SJCRH30 (cell line): ENCODE results near the gene ADAMTSL2. TPM values are rescaled to one million over a fixed set of nuclear protein-coding genes. Genes with fewer than 3 reads are reported as not detected.
A peak's percentile ranks its signal among the peaks of the same experiment; 100 is the strongest.

ENCODE experiments used
- DNase-seq, 2 experiments: peaks; one replicate each; pipeline ENCODE4 v3.0.0-alpha.2; 2015 to 2020
- H3K27ac ChIP-seq: fragments of 250-450 bp; sonication (Bioruptor Pico); 2 replicates; pipeline ENCODE4 v1.5.1; 2020; ENCODE audit warnings: mild to moderate bottlenecking, moderate library complexity
- H3K27me3 ChIP-seq: fragments of 250-450 bp; sonication (Bioruptor Pico); 2 replicates; pipeline ENCODE4 v1.5.1; 2020; ENCODE audit warnings: mild to moderate bottlenecking, moderate library complexity
- H3K36me3 ChIP-seq: fragments of 250-450 bp; sonication (Bioruptor Pico); 2 replicates; pipeline ENCODE4 v1.5.1; 2020; ENCODE audit warnings: mild to moderate bottlenecking, moderate library complexity
- H3K4me1 ChIP-seq: fragments of 250-450 bp; sonication (Bioruptor Pico); 2 replicates; pipeline ENCODE4 v1.5.1; 2020; ENCODE audit warnings: mild to moderate bottlenecking, moderate library complexity
- H3K4me3 ChIP-seq: fragments of 250-450 bp; sonication (Bioruptor Pico); 2 replicates; pipeline ENCODE4 v1.5.1; 2020; ENCODE audit warnings: mild to moderate bottlenecking, moderate library complexity
- H3K9me3 ChIP-seq: fragments of 250-450 bp; sonication (Bioruptor Pico); replicated peaks from 2 replicates; pipeline ENCODE4 v1.5.1; 2020; ENCODE audit warnings: mild to moderate bottlenecking, moderate library complexity
- total RNA-seq: library from RNA; depleted of rRNA; stranded (reverse); fragments of >200 nt; shearing (Covaris generic); gene quantifications from 2 replicates; pipeline ENCODE4 v1.2.3, GENCODE V29; 2014

ADAMTSL2 gene
- total RNA-seq, 1 experiment from 2014 or later: 3.3 TPM

DNA sequence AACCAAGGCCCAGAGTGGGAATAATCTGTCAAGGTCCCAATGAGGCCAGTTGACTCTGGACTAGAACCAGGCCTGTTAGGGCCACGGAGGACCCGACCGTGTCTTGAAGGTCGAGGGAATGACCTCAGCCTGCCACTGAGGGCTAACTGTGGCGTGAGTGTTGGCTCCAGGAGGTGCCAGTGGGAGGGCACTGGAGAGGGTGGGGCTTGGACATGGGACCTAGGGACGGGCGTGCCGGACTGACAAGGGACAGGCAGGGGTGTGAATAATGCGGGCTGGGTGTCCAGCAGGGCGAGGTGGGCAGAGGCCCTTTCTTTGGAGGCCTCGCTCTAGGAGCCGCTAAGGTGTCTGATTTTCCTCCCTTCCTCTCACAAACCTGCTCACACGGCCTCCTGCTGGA, 7.5 kb downstream of the ADAMTSL2 start:
- no peak overlapping the region for H3K27ac ChIP-seq
- no peaks in the 10 kb centered on the region; the same call in 1 of the 2 replicates for H3K36me3 ChIP-seq
- no peak for DNase-seq
- no peaks in the 10 kb centered on the region for H3K27me3 ChIP-seq
- no peak overlapping the region for H3K4me3 ChIP-seq
- H3K9me3 ChIP-seq: no peaks in the 10 kb centered on the region
- 0 out of 2 replicates have a peak, but pooled peaks cover 2% of the 10 kb centered on the region for H3K4me1 ChIP-seq

DNA sequence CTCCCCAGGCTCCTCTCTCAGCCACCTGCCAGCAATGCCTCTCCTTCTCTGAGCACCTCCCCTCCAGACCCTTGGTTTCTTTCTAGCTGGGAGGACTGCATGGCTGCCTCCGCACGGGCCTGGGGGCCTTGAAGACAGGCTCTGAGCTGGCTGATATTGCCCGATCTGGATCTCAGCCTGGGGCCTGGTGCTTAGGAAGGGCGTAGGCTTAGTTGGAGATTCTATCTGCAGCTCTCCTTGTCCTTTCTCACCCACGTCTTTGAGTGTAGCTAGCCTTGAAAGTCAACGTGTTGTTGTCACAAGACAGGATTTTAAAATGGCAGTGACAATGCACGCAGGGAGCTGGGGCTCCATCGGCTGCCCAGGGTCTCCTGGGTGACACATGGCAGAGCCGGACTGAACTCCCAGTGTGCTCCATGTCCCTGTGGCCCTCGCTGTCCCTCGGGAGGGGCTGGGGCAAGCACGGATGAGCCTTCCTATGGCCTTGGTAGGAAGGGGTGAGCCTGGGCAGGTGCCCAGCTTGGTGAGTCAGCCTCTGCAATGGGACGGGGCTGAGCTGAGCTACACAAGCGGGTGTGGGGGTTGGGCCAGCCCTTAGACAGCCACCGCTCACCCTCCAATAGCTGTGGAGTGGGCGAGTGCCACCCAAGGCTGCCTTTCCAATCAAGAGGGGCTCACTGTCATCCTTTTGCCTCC, 9.4 kb downstream of the ADAMTSL2 start:
- Histone ChIP-seq H3K36me3 (peaks cover 4% of the 10 kb centered on the region; the same call in 1 of the 2 replicates), H3K9me3 (no peaks in the 10 kb centered on the region), H3K4me1 (0 out of 2 replicates have a peak, but pooled peaks cover 2% of the 10 kb centered on the region), H3K27ac (no peak overlapping the region), H3K4me3 (no peak overlapping the region), H3K27me3 (no peaks in the 10 kb centered on the region)
- no peak for DNase-seq

DNA sequence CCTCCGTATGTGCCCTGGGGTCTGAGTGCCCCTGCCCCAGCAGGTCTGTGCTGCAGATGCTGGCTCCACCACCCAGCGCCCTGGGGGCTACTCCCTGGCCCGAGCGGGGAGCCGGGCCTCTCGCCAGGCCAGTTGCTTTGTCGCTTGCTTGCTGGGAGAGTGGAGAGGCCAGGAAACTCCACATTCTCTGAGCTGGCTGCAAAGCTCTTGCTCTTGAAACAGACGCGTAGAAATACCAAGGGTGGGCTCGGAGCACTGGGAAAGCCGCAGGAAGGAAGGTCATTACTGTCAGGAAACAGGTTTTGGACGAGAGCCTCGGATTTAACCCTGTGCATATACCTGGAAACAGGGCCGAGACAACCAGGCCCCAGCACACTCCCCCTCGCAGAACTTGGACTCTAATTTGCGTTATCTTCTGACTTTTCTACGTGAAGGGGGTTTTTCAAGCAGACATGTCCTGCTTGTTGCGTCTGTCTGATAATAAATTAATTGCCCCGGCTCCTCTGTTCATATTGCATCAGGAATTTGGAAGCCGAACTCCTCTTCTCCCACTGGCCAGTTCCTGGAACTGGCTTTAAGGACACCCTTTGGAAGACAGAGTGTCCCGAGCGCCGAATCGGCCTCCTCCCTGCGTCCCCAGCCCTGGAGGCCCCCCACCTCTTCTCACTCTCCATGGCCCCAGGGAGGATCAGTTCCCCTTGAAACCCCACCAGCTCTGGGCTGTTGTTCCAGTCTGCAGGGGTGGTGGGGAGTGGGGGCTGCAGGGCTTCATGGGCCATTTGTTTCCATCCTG, 11.2 kb downstream of the ADAMTSL2 start:
- H3K27ac ChIP-seq: no peak overlapping the region
- no peak for DNase-seq
- H3K9me3 ChIP-seq: no peaks in the 10 kb centered on the region
- H3K36me3 ChIP-seq: peaks cover 4% of the 10 kb centered on the region; the same call in 1 of the 2 replicates
- H3K4me3 ChIP-seq: no peak overlapping the region
- H3K27me3 ChIP-seq: no peaks in the 10 kb centered on the region
- no peaks in the 10 kb centered on the region for H3K4me1 ChIP-seq

DNA sequence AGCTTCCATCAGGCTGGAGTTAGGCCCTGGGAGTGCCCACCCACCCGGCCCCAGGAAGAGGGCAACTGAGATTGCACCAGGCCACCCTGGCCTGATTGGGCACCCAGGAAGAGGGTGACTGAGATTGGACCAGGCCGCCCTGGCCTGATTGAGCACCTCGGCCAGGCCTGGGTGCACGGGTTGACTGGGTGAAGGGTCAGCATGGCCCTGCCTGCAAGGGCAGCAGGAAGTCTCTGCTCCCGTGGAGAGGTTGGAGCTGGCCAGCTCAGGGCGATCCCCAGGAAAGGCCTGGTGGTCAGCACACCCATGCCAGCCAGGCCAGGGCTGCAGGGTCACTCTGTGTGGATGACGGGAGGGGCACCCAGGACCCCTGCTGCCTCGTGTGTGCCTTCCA, 11.8 kb downstream of the ADAMTSL2 start:
- Histone ChIP-seq H3K4me1 (no peaks in the 10 kb centered on the region), H3K4me3 (no peak overlapping the region), H3K27me3 (no peaks in the 10 kb centered on the region), H3K36me3 (peaks cover 4% of the 10 kb centered on the region; the same call in 1 of the 2 replicates), H3K9me3 (no peaks in the 10 kb centered on the region), H3K27ac (no peak overlapping the region)
- no peak for DNase-seq

DNA sequence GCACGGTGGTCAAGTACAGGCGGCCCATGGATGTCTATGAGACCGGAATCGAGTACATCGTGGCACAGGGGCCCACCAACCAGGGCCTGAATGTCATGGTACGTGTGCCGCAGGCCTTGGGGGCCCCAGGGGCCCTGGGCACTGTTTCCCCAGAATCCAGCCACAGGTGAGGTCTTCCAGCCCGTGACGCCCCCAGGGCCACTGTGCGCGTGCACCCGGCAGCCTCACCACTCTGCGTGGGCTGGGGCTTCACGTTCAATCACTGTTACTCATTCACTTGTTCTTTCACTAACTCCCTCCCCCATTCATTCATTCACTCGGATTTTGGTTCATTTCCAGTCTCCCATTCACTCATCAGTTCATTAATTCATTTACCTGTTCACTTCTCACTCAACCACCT, 12.6 kb downstream of the ADAMTSL2 start:
- H3K4me1 ChIP-seq: no peaks in the 10 kb centered on the region
- no peaks in the 10 kb centered on the region for H3K27me3 ChIP-seq
- DNase-seq: no peak
- no peaks in the 10 kb centered on the region for H3K9me3 ChIP-seq
- H3K36me3 ChIP-seq: peaks cover 4% of the 10 kb centered on the region; the same call in 1 of the 2 replicates
- H3K4me3 ChIP-seq: no peak overlapping the region
- no peak overlapping the region for H3K27ac ChIP-seq

DNA sequence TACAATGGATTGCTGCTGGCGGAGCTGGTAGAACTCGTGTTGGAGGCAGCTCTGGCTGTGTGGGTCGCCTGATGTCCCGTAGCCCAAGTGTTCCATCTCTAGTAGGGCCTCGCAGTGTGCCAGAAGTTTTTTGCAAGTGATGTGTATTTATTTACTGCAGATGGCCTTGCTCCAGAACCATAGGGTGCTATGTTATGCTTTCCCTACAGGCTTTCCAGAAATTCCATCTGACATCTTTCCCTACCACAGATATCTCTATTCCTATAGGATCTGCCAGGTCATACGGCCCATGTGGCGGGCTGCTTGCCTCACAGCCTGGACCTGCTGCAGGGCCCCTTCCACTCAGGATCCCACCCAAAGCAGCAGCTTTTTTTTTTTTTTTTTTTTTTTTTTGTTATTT, 16.9 kb downstream of the ADAMTSL2 start:
- Histone ChIP-seq H3K4me1 (peaks cover under 1% of the 10 kb centered on the region; the same call in 1 of the 2 replicates), H3K27ac (no peak overlapping the region), H3K27me3 (no peaks in the 10 kb centered on the region), H3K9me3 (no peaks in the 10 kb centered on the region), H3K36me3 (0 out of 2 replicates have a peak, but pooled peaks cover 4% of the 10 kb centered on the region), H3K4me3 (no peak overlapping the region)
- DNase-seq: no peak

DNA sequence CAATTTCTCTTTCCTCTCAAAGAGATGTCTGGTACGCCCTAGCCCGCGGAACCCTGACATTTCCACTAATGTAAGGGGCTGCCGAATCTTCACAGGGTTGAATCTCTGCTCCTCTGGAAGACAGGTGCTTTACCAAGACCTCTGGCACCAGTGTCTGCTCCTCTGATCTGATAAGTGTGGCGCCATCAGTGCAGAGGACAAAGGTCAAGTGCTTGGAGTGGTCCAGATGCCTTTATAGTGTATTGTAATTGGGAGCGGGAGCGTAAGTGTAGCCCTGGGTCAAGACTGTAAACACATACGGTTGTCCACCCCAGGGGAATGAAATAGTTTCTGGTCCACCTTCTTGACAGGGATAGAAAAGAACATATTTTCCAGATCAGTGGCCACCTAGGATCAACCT, 17.7 kb downstream of the ADAMTSL2 start:
- no peak overlapping the region for H3K27ac ChIP-seq
- no peak for DNase-seq
- H3K4me1 ChIP-seq: peaks cover 8% of the 10 kb centered on the region
- H3K9me3 ChIP-seq: no peaks in the 10 kb centered on the region
- no peak overlapping the region for H3K4me3 ChIP-seq
- no peaks in the 10 kb centered on the region for H3K27me3 ChIP-seq
- 0 out of 2 replicates have a peak, but pooled peaks cover 4% of the 10 kb centered on the region for H3K36me3 ChIP-seq

DNA sequence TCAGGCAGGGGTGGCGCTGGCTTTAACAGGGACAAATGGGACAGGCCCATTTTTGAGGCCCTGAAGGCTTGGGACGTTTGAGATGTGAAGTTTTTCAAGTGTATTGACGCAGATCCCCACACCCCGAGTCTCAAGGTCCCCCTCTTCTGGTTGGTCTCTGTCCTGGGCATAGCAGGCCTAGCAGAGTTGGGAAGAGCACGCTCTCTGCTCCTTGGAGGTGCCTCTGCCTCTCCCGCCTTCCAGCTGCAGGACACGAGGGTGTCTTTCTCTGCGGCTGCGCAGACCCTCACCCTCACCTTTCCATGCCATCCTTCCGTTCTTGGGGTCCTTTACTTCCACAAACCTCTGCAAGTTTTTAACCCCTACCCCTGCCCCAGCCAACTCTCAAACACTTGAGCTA, 18.6 kb downstream of the ADAMTSL2 start:
- H3K27ac ChIP-seq: no peak overlapping the region
- H3K9me3 ChIP-seq: no peaks in the 10 kb centered on the region
- H3K27me3 ChIP-seq: no peaks in the 10 kb centered on the region
- H3K36me3 ChIP-seq: no peaks in the 10 kb centered on the region
- H3K4me3 ChIP-seq: no peak overlapping the region
- peaks cover 17% of the 10 kb centered on the region for H3K4me1 ChIP-seq
- DNase-seq: no peak

DNA sequence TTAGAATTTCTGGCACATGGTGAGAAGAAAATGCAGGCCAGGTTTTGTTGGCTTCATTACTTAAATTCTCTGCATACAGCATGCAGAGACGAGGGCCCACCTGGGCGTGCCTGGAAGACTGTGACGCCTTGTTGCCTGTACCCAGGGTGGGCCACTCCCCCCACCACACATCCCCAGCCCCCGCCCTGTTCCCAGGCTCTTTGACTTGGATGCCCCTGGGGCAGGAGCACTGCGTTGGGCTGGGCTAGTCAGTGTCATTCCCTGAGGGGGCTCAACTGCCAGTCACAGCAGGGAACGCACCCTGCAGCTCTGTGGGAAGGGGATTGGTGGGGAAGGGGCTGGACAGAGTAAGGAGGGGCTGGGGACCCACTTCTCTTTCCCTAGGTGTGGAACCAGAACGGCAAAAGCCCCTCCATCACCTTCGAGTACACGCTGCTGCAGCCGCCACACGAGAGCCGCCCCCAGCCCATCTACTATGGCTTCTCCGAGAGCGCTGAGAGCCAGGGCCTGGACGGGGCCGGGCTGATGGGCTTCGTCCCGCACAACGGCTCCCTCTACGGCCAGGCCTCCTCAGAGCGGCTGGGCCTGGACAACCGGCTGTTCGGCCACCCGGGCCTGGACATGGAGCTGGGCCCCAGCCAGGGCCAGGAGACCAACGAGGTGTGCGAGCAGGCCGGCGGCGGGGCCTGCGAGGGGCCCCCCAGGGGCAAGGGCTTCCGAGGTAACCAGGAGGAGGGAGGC, 19.6 kb downstream of the ADAMTSL2 start:
- Histone ChIP-seq H3K27me3 (no peaks in the 10 kb centered on the region), H3K4me3 (no peak overlapping the region), H3K36me3 (no peaks in the 10 kb centered on the region), H3K4me1 (peaks cover 27% of the 10 kb centered on the region), H3K27ac (no peak overlapping the region), H3K9me3 (no peaks in the 10 kb centered on the region)
- no peak for DNase-seq

DNA sequence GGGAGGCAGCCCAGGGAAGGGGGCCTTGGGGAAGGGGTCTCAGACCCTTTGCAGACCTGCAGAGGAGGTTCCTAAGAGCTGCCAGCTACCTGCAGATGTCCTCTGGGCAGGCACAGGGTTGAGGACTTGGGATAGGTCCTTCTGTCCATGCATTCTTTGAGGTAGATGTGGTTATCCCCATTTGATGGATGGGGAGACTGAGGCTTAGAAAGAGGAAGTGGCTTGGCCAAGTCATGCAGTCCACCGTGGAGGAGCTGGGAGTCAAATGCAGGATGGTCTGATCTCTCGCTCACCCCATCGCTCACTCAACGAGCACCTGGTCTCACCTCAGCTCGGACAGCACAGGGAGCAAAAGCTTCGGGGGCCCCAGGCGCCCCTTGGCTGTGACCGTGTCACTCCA, 20.2 kb downstream of the ADAMTSL2 start:
- Histone ChIP-seq H3K27ac (no peak overlapping the region), H3K36me3 (no peaks in the 10 kb centered on the region), H3K4me1 (peaks cover 31% of the 10 kb centered on the region), H3K9me3 (no peaks in the 10 kb centered on the region), H3K4me3 (no peak overlapping the region), H3K27me3 (no peaks in the 10 kb centered on the region)
- no peak for DNase-seq

DNA sequence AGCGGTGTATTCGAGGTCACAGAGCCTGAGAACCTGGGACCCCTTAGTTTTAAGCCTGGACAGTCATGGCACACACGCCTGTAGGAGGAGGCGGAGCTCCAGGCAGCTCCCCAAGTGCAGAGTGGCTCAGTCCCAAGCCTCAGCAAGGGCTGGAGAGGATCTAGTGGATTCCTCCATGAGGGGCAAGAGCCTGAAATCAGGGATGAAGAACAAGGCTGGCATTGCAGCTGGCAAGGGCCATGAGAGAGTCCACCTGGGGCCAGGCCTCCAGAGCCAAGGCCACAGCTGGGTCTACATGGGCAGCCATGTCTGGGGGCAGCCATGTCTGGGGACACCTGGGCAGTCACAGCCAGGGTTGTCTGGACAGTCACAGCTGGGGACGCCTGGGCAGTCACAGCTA, 21.9 kb downstream of the ADAMTSL2 start:
- H3K9me3 ChIP-seq: no peaks in the 10 kb centered on the region
- H3K27me3 ChIP-seq: no peaks in the 10 kb centered on the region
- H3K27ac ChIP-seq: no peak overlapping the region
- no peak overlapping the region for H3K4me3 ChIP-seq
- H3K36me3 ChIP-seq: no peaks in the 10 kb centered on the region
- no peak for DNase-seq
- H3K4me1 ChIP-seq: peaks cover 34% of the 10 kb centered on the region

DNA sequence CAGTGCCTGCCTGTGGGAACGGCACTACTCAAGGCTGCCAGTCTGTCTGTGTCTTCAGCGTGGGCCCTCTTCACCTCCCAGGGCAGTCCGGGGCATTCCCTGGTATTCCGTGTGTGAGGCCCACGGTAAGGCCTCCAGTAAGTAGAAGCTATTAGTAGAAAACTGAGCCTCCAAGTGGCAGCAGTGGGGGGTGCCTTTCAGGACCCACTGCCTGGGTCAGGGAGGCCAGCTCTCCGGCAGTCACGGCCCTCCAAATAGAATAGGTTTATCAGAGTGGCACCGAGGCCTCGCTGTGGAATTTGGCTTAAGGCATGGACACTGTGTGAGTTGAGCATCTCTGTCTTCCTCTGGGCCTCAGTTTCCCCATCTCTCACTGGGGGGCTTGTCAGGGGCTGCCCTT, 23.1 kb downstream of the ADAMTSL2 start:
- Histone ChIP-seq H3K4me1 (peaks cover 34% of the 10 kb centered on the region), H3K9me3 (no peaks in the 10 kb centered on the region), H3K27me3 (no peaks in the 10 kb centered on the region), H3K27ac (peak overlapping the region; percentile 97), H3K36me3 (no peaks in the 10 kb centered on the region), H3K4me3 (peak overlapping the region; percentile 22; the same call in 1 of the 2 replicates)
- peak in 1 of 2 experiments; percentile 32 for DNase-seq

DNA sequence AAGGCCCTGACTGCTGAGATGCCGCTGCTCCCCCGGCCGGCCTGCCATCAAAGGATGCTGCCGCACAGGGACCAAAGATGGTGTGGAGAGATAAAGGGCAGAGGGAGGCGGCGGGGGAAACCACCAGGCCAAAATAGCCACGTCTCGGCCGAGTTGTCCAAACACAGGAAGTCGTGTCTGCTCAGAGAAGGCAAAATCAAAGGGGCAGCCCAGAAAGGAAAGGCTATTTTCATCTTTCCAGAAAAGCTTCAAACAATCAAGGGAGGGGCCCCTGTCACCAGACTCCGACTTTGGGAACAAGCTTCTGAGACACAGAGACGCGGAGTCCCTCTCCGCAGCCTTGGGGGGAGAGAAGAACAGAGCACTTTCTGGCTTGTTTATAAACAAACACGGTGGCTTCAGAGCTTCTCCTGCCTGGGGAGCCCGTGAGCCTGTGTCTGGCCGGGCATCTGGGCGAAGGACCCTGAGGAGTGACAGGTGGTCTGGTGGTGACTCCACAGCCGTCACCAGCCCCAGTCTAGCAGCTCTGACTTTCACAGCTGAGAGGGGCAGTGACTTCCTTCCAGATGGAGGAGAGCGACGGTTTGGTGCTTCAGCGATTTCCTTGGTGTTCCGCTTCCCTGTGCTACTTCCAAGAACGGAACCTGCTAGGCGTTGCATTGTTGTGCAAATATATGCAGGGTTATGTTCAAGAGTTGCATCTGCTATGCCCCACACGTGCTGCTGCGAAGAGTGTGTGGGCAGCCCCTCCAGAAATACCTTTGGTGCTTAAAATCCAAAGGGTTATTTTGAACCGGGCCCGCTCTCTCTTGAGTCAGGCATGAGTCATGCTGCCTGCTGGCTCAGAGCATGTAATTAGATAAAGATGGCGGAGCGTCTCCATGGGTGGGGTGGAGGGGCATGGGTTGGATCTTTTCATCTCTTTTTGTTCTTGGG, 24.0 kb downstream of the ADAMTSL2 start:
- Histone ChIP-seq H3K27ac (peak overlapping the region; percentile 97), H3K27me3 (no peaks in the 10 kb centered on the region), H3K4me1 (peaks cover 39% of the 10 kb centered on the region), H3K4me3 (peak overlapping the region; percentile 22), H3K9me3 (no peaks in the 10 kb centered on the region), H3K36me3 (no peaks in the 10 kb centered on the region)
- peak; percentile 90 to 92 for DNase-seq

DNA sequence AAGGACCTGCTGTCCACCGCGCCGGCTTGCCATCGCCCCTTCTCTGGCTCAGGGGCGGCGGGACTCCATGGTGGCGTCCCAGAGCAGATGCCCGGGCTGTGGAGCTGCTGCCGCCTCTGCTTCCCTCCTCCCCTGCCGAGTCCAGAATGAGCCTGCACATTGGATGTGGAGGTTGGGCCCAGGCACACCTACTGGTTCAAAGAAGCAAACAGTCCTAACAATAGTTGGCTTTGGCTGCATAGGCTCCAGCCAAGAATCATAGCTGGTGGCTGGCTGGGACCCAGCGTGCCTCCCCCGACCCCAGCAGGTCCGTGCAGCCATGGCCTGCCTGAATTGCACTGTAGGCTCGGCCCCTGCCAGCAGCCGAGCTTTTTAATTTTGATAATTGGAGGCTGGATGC, 25.8 kb downstream of the ADAMTSL2 start:
- Histone ChIP-seq H3K9me3 (no peaks in the 10 kb centered on the region), H3K4me3 (no peak overlapping the region), H3K27me3 (no peaks in the 10 kb centered on the region), H3K36me3 (no peaks in the 10 kb centered on the region), H3K4me1 (peaks cover 43% of the 10 kb centered on the region), H3K27ac (peak overlapping the region; percentile 97; the same call in 1 of the 2 replicates)
- DNase-seq: no peak
